Stimulated activated CD8-positive, alpha-beta memory T cell treated with anti-CD3 and anti-CD28 coated beads, Interleukin-12 subunit alpha, Interleukin-12 subunit beta, amount 100 ng/mL, for 24 hours (primary cell): ENCODE measurements around the gene TRIM43B.
"Not testable (repeated sequence)": the region's sequence is repeated elsewhere in the genome, so short reads cannot be mapped to it uniquely, and the experiment has no call there.

Experiments
- DNase-seq: peaks from one replicate; pipeline ENCODE4 v3.0.0-alpha.2; 2020; ENCODE audit errors: extremely low read depth

The TRIM43B gene

GRCh38 chr2:95433973-95434372, 50.6 kb downstream of the TRIM43B start:
- not testable (repeated sequence) for DNase-seq

DNA sequence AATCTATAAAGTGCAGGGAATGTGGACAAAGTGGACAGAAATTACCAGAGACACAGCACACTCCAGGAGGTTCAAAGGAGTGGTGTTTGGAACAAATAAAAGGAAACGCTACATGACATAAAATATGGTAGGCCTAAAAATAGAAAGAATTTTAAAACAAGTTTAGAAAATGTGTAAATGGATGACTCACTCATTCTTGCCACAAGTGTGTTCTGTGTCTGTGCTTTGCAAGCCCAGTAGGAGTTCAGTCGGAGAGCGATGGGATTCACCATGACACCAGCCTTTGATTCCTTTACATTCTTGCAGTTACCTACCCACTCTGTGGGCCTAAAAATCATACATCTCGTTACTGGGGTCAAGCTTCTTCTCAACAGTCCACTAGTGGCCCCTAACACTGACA, 51.2 kb downstream of the TRIM43B start:
- not testable (repeated sequence) for DNase-seq

DNA sequence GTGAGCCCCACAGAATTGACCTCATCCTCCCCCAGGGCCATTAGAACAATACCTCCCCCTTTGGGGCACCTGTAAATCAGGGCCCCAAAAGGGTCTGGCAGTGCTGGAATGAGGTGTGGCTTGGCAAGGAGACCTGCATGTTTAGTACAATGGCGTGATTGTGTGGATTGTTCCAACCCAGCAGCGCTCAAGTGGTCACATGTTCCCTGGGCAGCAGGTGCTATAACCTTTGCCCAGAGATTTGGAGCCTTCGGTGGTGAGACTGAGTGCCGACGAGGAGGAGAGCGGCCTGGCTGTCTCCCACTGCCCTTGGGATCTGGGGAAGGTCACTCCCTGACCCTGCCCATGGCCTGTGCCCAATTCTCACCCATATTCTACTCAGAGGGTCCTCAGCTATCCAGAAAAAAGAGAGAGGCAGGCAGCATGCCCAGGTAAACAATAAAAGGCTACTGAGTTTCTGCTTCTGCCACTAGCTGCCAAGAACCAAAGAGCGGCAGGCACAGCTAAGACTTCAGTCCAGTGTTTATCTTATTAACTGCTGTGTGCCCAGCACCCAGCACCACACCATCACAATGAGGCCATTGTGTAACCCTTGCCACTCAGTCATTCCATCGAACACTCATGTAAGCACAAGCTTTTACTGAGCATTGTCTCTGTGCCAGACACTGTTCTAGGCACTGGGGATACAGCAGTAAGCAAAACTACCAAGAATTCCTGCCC, 54.6 kb downstream of the TRIM43B start:
- not testable (repeated sequence) for DNase-seq

DNA sequence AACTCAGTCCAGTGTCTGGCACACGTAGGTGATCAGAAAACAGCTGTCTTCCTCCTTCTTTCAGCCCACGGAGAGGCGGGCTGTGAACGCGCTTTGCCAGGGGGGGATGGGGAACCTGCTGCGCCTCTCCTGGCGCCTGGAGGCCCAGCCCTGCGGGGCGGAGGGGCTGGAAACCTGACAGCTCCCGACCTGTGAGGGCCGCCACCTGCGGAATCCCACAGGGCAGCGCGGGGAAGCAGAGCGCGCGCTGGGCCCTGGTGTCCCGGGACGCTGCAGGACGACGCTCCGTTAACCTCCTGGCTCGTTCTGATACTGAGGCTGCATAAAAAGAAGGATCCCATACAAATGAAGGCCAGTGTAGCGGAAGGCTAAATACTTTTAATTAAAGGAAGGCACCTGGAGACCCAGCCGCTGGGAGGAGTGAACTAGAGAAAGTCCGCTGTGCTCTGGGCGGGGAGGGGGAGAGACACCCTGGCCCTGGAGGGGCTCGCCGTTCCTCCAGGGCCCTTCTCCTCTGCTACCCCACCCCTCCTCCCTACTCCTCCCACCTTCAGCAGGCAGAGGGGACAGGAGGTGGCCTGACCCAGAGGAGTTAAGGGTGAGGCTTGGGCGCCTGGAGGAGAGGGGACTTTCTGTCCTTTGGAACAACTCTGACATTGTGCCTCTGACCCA, 57.2 kb downstream of the TRIM43B start:
- not testable (repeated sequence) for DNase-seq
